ENCODE results near the gene UNC93B1. TPM values are rescaled to one million over a fixed set of nuclear protein-coding genes. Genes with fewer than 3 reads are reported as not detected.
"Not testable (repeated sequence)": the region's sequence is repeated elsewhere in the genome, so short reads cannot be mapped to it uniquely, and the experiment has no call there.

The UNC93B1 gene
- total RNA-seq, 1 experiment from 2014 or later: 197 TPM

DNA sequence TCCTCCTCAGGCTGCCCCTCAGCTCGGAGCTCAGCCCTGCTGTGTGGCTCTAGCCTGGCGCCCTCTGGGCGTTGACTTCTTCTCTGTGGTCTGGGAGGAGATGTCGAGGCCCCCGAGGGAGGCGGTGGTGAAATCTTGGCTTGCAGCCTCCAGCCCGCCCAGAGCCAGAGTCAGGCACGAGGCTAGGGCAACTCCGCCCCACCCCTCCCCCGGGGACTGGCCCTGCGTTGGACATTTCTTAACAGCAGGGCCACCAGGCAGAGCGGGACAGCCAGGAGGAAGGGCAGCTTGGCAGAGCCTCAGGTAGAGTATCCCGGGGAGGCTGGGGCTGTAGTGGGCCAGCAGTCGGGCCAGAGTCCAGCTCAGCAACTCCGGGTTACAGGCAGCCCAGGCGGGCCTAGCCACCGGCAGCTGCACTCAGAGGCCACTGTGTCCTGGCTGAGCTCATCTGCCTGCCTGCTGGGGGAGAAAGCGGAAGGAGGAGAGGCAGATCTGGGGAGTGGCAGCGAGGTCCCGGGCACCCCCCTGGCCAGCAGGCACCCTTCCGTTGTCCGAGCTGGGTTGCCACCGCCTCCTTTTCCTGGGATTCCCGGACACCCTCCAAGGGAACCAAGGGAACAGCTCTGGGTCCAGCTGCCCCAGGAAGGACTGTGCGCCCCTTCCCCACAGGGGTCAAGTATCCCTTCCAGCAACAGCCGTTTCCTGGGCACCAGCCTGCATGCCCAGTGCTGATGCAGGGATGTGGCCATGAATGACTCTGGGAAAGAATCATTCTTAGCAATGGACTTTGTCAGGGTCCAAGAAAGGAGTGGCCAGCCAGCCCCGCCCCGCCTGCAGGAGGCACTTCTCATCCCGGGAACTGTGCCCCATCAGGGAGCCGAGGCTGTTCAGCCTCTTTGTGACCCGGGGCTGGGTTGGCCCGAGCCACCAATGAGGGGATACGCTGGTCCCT lies 6.5 kb upstream of the UNC93B1 start, which contains the start of gene ALDH3B1:
Gene ALDH3B1 (plus strand): TSS at position 238 of the 952 bp plus-strand sequence. CDS start 4,971 bp downstream, outside the sequence.
- peak; percentile 96 for DNase-seq (ENCODE audit: low spot score)

- DNase-seq (ENCODE audit: low spot score): peak; percentile 69
These were observed 5.6 kb upstream of the UNC93B1 start for GRCh38 chr11:68009391-68010089.

DNA sequence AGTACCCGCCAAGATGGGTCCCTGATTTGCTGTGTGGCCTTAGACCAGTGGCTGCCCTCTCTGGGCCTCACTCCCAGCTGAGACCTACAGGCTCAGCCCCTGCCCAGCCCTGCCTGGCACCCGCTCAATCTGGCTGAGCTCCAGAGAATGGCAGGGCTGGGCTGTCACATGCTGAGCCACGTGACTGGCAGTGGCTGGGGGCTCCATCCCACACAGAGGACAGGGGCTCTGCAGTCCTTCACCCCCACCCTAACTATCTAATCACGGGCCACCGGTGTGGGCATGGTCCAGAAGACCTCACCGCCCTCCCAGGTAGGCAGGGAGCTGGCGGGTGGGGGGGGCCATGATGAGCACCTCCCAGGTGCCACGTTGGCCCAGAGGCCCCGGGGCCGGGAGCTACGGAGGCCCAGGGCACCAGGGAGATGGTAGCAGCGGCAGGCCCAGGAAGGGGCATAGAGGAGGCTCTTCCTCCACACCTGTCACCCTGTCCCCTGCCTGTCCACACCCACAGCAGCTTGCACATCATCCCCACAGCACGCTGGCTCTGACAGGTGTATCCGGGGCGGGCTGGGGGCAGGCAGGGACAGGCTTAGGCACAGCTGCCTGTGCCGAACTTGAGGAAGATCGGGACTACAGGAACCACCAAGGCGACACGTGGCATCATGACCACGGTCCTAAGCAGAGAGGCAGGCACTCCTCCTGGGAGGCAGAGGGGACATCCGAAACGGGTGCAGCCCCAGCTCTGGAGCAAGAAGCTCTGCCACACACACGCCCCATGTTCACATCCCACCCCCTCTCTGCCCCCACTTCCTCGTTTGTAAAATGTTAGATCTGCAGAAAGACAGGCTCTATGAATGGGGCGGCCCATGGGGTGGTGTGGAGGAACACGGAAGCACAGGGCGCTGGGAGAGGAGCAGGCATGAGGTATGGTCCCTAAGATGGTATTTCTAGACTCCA lies 4.8 kb upstream of the UNC93B1 start:
- DNase-seq (ENCODE audit: low spot score): peak; percentile 82

DNA sequence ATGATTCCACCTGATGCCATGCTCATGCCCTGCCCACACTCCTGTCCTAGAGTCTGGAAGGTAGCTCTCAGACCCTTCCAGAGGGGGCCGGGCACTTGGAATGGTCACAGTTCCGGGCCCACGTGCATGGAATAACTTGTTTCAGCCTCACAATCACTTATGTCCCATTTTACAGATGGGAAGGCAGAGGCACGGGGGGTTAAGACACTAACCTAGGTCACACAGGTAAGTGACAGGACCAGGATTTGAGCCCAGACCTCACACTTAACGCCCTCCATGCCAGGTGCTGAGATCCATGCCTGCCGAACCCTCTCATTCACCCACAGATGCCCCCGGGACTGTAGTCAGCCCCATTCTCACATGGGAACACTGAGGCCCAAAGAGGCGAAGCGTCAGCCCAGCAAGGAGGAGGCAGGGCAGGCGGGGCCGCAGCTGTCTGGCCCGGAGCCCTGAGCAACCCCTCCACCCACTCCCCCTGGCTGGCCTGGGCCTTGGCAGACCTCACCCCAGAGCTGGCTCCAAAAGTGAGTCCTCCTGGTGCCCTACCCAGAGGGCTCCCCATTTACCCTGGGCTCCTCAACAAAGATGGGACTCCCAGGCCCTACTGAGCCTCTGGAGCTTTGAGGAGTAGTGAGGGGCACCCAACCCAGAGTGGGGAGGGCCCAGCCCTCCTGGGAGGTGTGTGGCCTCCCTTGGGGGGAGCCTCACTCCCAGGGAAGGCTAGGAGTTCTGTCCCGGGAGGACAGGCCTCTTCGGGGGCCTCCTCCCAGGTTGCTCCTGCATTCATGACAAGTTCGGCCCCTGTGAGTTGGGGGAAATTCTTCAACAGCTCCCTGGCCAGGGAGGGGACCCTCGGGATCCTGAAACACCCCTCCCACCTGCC lies 3.8 kb upstream of the UNC93B1 start:
- DNase-seq (ENCODE audit: low spot score): no peak

GRCh38 chr11:68006606-68007166 lies 2.8 kb upstream of the UNC93B1 start:
- no peak for DNase-seq (ENCODE audit: low spot score)

DNA sequence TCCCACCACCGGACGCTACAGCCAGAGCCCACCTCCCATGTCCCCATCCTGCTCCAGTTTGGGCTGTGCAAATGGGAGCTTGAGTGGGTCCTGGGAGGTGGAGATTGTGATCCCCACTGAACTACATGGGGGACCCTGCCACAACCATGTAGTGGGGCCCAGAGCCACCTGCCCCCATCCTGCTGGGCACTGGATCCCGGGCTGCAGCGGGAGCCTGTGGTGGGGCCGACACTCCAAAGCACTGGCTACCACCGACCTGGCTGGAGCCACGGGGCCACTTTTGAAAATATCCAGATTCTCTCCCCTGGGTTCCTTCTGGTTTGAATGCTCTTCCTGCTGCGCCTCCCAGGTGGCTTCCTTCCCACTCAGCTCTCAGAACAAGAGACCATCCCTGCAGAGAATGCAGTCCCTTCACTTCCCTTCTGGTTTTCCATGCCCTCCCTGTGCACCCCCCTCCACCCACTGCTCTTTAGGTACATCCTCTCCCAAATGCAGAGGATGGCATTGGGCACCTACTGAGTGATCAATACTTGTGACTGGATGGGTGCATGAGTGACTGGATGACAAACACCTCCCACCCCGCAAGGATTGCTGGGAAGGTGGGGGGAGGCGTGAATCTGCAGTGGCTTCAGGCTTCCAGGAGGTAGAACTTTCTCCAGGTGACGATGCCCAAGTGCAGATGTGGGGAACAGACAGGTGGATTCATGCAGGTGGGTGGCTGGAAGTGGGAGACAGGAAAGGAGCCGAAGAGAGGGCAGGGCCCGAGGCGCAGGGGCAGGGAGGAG lies 846 bp upstream of the UNC93B1 start:
- DNase-seq (ENCODE audit: low spot score): no peak

GRCh38 chr11:68002938-68003845 lies 705 bp downstream of the UNC93B1 start:
- peak; percentile 55 for DNase-seq (ENCODE audit: low spot score)

- no peak for DNase-seq (ENCODE audit: low spot score)
These were observed 1.3 kb downstream of the UNC93B1 start for GRCh38 chr11:68002575-68002937.

DNA sequence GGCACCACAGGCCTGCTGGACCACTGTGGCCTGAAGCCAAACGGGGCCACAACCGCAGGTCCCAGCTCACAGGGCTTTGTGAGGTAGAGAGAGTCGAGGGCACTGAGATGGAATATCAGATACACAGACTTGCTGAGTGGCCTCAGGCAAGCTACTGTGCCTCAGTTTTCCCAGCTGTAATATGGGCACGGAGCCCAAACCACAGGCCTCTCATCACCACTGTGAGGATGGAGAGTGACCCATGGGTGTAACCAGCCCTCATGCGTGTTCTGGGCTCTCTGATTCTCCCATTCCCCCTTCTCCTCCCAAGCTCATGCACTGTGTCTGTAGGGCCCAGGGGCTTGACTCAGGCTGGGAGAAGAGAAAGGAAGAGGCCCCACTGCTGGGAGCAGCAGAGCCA lies 4.2 kb downstream of the UNC93B1 start:
- DNase-seq (ENCODE audit: low spot score): no peak

- DNase-seq (ENCODE audit: low spot score): no peak
These were observed 4.7 kb downstream of the UNC93B1 start for GRCh38 chr11:67999201-67999629.

- peak; percentile 67 for DNase-seq (ENCODE audit: low spot score)
These were observed 5.5 kb downstream of the UNC93B1 start for GRCh38 chr11:67998150-67999045.

GRCh38 chr11:67997475-67997921 lies 6.4 kb downstream of the UNC93B1 start:
- peak; percentile 56 for DNase-seq (ENCODE audit: low spot score)

DNA sequence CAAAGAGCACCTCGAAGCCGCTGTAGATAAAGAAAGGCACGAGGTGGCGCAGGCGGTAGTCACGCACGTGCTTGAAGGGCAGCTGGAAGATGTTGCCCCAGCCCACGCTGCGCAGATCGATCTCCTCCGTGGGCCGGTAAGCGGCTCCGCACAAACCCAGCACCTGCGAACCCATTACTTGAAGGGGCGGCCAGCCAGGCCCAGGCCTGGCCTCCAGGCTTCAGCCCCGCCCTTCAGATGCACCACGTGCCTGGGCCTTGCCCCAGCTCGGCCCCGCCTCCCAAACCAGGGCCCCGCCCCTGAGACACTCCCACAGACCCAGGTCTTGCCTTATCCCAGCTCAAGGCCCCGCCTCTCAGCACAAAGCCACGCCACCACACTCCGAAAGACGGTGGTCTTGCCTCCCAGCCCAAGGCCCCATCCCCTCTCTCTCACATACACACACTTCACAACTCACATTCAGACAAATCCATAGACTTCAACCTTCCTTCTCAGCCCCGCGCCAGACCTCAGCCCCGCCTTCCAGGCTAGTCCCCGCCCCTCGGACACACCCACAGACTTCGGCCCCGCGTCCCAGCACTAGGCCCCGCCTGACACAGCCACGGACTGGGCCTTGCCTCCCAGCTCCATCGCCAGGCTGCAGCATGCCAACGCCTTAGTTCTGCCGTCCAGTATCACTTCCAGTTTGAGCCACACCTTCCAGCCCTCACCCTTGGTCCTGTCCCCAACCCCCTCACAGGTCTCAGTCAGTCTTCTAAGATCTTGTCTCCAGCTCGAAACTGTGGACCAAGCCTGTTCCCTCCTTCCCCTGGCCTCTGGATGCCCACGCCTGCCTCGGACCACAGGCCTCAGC lies 7.0 kb downstream of the UNC93B1 start:
- DNase-seq (ENCODE audit: low spot score): peak; percentile 95

GRCh38 chr11:67996051-67996450 lies 7.8 kb downstream of the UNC93B1 start:
- no peak for DNase-seq (ENCODE audit: low spot score)

- not testable (repeated sequence) for DNase-seq (ENCODE audit: low spot score)
These were observed 8.3 kb downstream of the UNC93B1 start for GRCh38 chr11:67995579-67995978.

DNA sequence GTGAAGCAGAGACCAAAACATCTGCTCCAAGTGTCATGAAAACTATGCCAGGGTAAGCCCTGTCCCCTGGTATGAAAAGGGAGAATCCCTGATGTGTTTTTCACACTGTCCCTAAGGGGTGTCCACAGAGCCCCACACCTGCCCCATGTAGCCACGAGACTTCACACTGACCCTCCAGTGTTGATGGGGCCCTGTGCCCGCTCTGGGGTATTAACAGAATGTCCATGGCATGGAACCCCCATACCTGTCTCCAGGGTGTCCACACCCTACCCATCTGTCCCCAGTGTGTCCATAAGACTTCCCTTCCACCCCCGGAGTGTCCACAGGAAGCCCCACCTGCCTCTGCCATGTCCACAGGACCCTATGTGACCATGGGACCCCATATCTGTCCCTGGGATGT lies 8.8 kb downstream of the UNC93B1 start:
- not testable (repeated sequence) for DNase-seq (ENCODE audit: low spot score)
